Trophoblast cell (in vitro differentiated cells and primary cell): ENCODE measurements around the gene MCF2L.

Experiments
- DNase-seq, 2 donors: peaks; one replicate each; pipeline ENCODE4 v3.0.0-alpha.2; 2016
- H2AFZ ChIP-seq: 2 replicates; pipeline ENCODE4 v1.6.1; 2013; ENCODE audit warnings: low read length, moderate library complexity, mild to moderate bottlenecking; ENCODE audit not compliant: insufficient read depth, poor library complexity
- H2AK5ac ChIP-seq: 2 replicates; pipeline ENCODE4 v1.6.1; 2013; ENCODE audit warnings: mild to moderate bottlenecking, low read length
- H2BK120ac ChIP-seq: 2 replicates; pipeline ENCODE4 v1.6.1; 2013; ENCODE audit warnings: low read length, mild to moderate bottlenecking, moderate library complexity; ENCODE audit not compliant: insufficient read depth, poor library complexity
- H2BK12ac ChIP-seq: 2 replicates; pipeline ENCODE4 v1.6.1; 2013; ENCODE audit warnings: mild to moderate bottlenecking, low read length, moderate library complexity
- H2BK5ac ChIP-seq: 2 replicates; pipeline ENCODE4 v1.6.1; 2013; ENCODE audit warnings: low read length, low read depth, moderate library complexity, mild to moderate bottlenecking; ENCODE audit not compliant: poor library complexity
- H3K14ac ChIP-seq: 2 replicates; pipeline ENCODE4 v1.6.1; 2013; ENCODE audit warnings: mild to moderate bottlenecking, low read length
- H3K18ac ChIP-seq: 2 replicates; pipeline ENCODE4 v1.6.1; 2013; ENCODE audit warnings: mild to moderate bottlenecking, low read length
- H3K23ac ChIP-seq: 2 replicates; pipeline ENCODE4 v1.6.1; 2013; ENCODE audit warnings: low read length
- H3K27ac ChIP-seq: 2 replicates; pipeline ENCODE4 v1.5.1; 2013; ENCODE audit warnings: low read depth, mild to moderate bottlenecking, inconsistent platforms, low read length, moderate library complexity
- H3K27me3 ChIP-seq: 2 replicates; pipeline ENCODE4 v1.6.1; 2013; ENCODE audit warnings: inconsistent platforms, mild to moderate bottlenecking, low read length, moderate library complexity; ENCODE audit not compliant: insufficient read depth
- H3K36me3 ChIP-seq, 2 experiments: 1 replicate in 1 of 2; 2 replicates in 1 of 2; pipeline ENCODE4 v1.6.1; 2013; ENCODE audit warnings: low read length in 2 of 2, mild to moderate bottlenecking in 2 of 2, moderate library complexity in 1 of 2; ENCODE audit not compliant: insufficient read depth in 2 of 2, control insufficient read depth in 1 of 2
- H3K4ac ChIP-seq: 2 replicates; pipeline ENCODE4 v1.6.1; 2013; ENCODE audit warnings: low read depth, mild to moderate bottlenecking, low read length, moderate library complexity
- H3K4me1 ChIP-seq, 2 experiments: 1 replicate in 1 of 2; 2 replicates in 1 of 2; pipeline ENCODE4 v1.6.1; 2013; ENCODE audit warnings: low read length in 2 of 2, mild to moderate bottlenecking in 2 of 2, moderate library complexity in 1 of 2; ENCODE audit not compliant: insufficient read depth in 2 of 2, control insufficient read depth in 1 of 2
- H3K4me2 ChIP-seq: 2 replicates; pipeline ENCODE4 v1.6.1; 2013; ENCODE audit warnings: inconsistent platforms, mild to moderate bottlenecking, low read length, moderate library complexity
- H3K4me3 ChIP-seq: 2 replicates; pipeline ENCODE4 v1.5.1; 2013; ENCODE audit warnings: mild to moderate bottlenecking, low read depth, low read length, inconsistent platforms
- H3K79me1 ChIP-seq: one replicate; pipeline ENCODE4 v1.6.1; 2013; ENCODE audit warnings: low read length
- H3K79me2 ChIP-seq: 2 replicates; pipeline ENCODE4 v1.6.1; 2013; ENCODE audit warnings: low read length, mild to moderate bottlenecking; ENCODE audit not compliant: control insufficient read depth, insufficient read depth, poor library complexity
- H3K9ac ChIP-seq: 2 replicates; pipeline ENCODE4 v1.6.1; 2013; ENCODE audit warnings: mild to moderate bottlenecking, low read length
- H3K9me3 ChIP-seq: 2 replicates; pipeline ENCODE4 v1.6.1; 2013; ENCODE audit warnings: low read depth, mild to moderate bottlenecking, control low read depth, inconsistent platforms, low read length; ENCODE audit not compliant: insufficient read depth
- H4K12ac ChIP-seq: 2 replicates; pipeline ENCODE4 v1.6.1; 2013; ENCODE audit warnings: low read depth, mild to moderate bottlenecking, low read length, moderate library complexity
- H4K8ac ChIP-seq: 2 replicates; pipeline ENCODE4 v1.6.1; 2013; ENCODE audit warnings: low read depth, mild to moderate bottlenecking, low read length, moderate library complexity
- H4K91ac ChIP-seq: one replicate; pipeline ENCODE4 v1.6.1; 2013; ENCODE audit warnings: low read depth, mild to moderate bottlenecking, low read length, moderate library complexity
- WGBS: extraction: QIAGEN DNeasy Blood & Tissue Kit; methylation state at CpG from one replicate; pipeline ENCODE4 v1.1.7; 2013; ENCODE audit warnings: missing lambda C conversion rate; ENCODE audit not compliant: insufficient read length, insufficient coverage; ENCODE audit errors: extremely low coverage; 5-methylcytosine and 5-hydroxymethylcytosine counted together

The MCF2L gene

GRCh38 chr13:113000575-113000974, 31.6 kb downstream of the MCF2L start:
- Histone ChIP-seq H3K79me1 (no peaks in the 10 kb centered on the region), H3K9ac (no peak overlapping the region), H3K27ac (no peak overlapping the region), H3K14ac (no peak overlapping the region), H3K9me3 (no peaks in the 10 kb centered on the region), H3K79me2 (no peaks in the 10 kb centered on the region), H3K4me3 (no peak overlapping the region), H3K4ac (no peak overlapping the region), H3K23ac (no peak overlapping the region), H3K18ac (no peak overlapping the region), H2BK5ac (no peak overlapping the region), H3K27me3 (no peaks in the 10 kb centered on the region), H2BK12ac (no peak overlapping the region), H3K36me3 (no peaks in the 10 kb centered on the region), H4K91ac (no peak overlapping the region), H3K4me1 (peaks cover 0 to 4% of the 10 kb centered on the region in 2 experiments), H3K4me2 (no peak overlapping the region), H2AK5ac (no peak overlapping the region), H4K8ac (no peak overlapping the region), H4K12ac (no peak overlapping the region), H2BK120ac (no peak overlapping the region), H2AFZ (no peak overlapping the region)
- no peak for DNase-seq
- WGBS: no CpG with 5 or more reads among the region's 14 CpGs

- no peak overlapping the region for H2BK12ac ChIP-seq
- no peak overlapping the region for H3K14ac ChIP-seq
- H2AFZ ChIP-seq: no peak overlapping the region
- no peak overlapping the region for H3K4me2 ChIP-seq
- peaks cover 0 to 4% of the 10 kb centered on the region in 2 experiments for H3K4me1 ChIP-seq
- H3K9ac ChIP-seq: no peak overlapping the region
- H3K4me3 ChIP-seq: no peak overlapping the region
- WGBS: no CpG with 5 or more reads among the region's 51 CpGs
- no peak overlapping the region for H4K91ac ChIP-seq
- no peak overlapping the region for H3K4ac ChIP-seq
- H2BK5ac ChIP-seq: no peak overlapping the region
- H3K79me2 ChIP-seq: no peaks in the 10 kb centered on the region
- H3K36me3 ChIP-seq: no peaks in the 10 kb centered on the region
- H3K23ac ChIP-seq: no peak overlapping the region
- no peaks in the 10 kb centered on the region for H3K27me3 ChIP-seq
- H4K8ac ChIP-seq: no peak overlapping the region
- H3K79me1 ChIP-seq: no peaks in the 10 kb centered on the region
- no peak overlapping the region for H2BK120ac ChIP-seq
- no peak overlapping the region for H3K27ac ChIP-seq
- H3K9me3 ChIP-seq: no peaks in the 10 kb centered on the region
- peak; percentile 72 to 85 for DNase-seq
- no peak overlapping the region for H3K18ac ChIP-seq
- H2AK5ac ChIP-seq: no peak overlapping the region
- H4K12ac ChIP-seq: no peak overlapping the region
These were observed 32.5 kb downstream of the MCF2L start for GRCh38 chr13:113001241-113002140.

GRCh38 chr13:113002206-113002912, 33.3 kb downstream of the MCF2L start:
- no peak overlapping the region for H3K14ac ChIP-seq
- H3K18ac ChIP-seq: no peak overlapping the region
- DNase-seq: peak in 1 of 2 donors; percentile 20
- no peak overlapping the region for H4K12ac ChIP-seq
- no peak overlapping the region for H2BK120ac ChIP-seq
- no peaks in the 10 kb centered on the region for H3K9me3 ChIP-seq
- no peak overlapping the region for H3K4me2 ChIP-seq
- H3K27ac ChIP-seq: no peak overlapping the region
- H2AK5ac ChIP-seq: no peak overlapping the region
- H2AFZ ChIP-seq: no peak overlapping the region
- no peaks in the 10 kb centered on the region for H3K79me2 ChIP-seq
- peaks cover 0 to 4% of the 10 kb centered on the region in 2 experiments for H3K4me1 ChIP-seq
- H2BK5ac ChIP-seq: no peak overlapping the region
- H4K91ac ChIP-seq: no peak overlapping the region
- H3K23ac ChIP-seq: no peak overlapping the region
- H3K4me3 ChIP-seq: no peak overlapping the region
- H3K36me3 ChIP-seq: no peaks in the 10 kb centered on the region
- no peaks in the 10 kb centered on the region for H3K27me3 ChIP-seq
- WGBS: no CpG with 5 or more reads among the region's 16 CpGs
- no peak overlapping the region for H3K4ac ChIP-seq
- no peak overlapping the region for H2BK12ac ChIP-seq
- no peak overlapping the region for H4K8ac ChIP-seq
- no peaks in the 10 kb centered on the region for H3K79me1 ChIP-seq
- H3K9ac ChIP-seq: no peak overlapping the region

- no peak overlapping the region for H3K23ac ChIP-seq
These were observed 33.9 kb downstream of the MCF2L start for GRCh38 chr13:113002913-113003290.

More at GRCh38 chr13:113002913-113003290, 33.9 kb downstream of the MCF2L start:
- H3K9ac ChIP-seq: no peak overlapping the region
- H3K9me3 ChIP-seq: no peaks in the 10 kb centered on the region
- no peak overlapping the region for H3K27ac ChIP-seq
- no peak overlapping the region for H4K91ac ChIP-seq
- no peak overlapping the region for H2BK5ac ChIP-seq
- no peak overlapping the region for H2BK12ac ChIP-seq
- H3K4me1 ChIP-seq: peaks cover 0 to 4% of the 10 kb centered on the region in 2 experiments
- no peak overlapping the region for H3K4ac ChIP-seq
- no peak overlapping the region for H2BK120ac ChIP-seq
- H3K36me3 ChIP-seq: no peaks in the 10 kb centered on the region
- H2AFZ ChIP-seq: no peak overlapping the region
- H4K12ac ChIP-seq: no peak overlapping the region
- no peak overlapping the region for H2AK5ac ChIP-seq
- H3K27me3 ChIP-seq: no peaks in the 10 kb centered on the region
- H3K4me2 ChIP-seq: no peak overlapping the region
- no peak overlapping the region for H3K18ac ChIP-seq
- H3K79me1 ChIP-seq: no peaks in the 10 kb centered on the region
- H3K4me3 ChIP-seq: no peak overlapping the region
- DNase-seq: no peak
- no peak overlapping the region for H4K8ac ChIP-seq
- H3K79me2 ChIP-seq: no peaks in the 10 kb centered on the region
- no CpG with 5 or more reads among the region's 4 CpGs for WGBS
- H3K14ac ChIP-seq: no peak overlapping the region
